BJ (cell line): ENCODE results near the gene GRIP2. TPM values are rescaled to one million over a fixed set of nuclear protein-coding genes. Genes with fewer than 3 reads are reported as not detected.

Experiments
- CTCF ChIA-PET: fragments of 350-600 bp; formaldehyde crosslinking; extraction: SDS; loops from one replicate; lab custom pipeline; 2021; ENCODE audit warnings: antibody characterized with exemption, inconsistent platforms; lab: Yijun Ruan, JAX
- POLR2A ChIA-PET: fragments of 300-600 bp; sonication (Branson Sonifier 250); formaldehyde crosslinking; extraction: SDS; loops from one replicate; lab custom pipeline; 2021; ENCODE audit warnings: antibody characterized with exemption; lab: Charles Lee
- DNase-seq: peaks from one replicate; pipeline ENCODE4 v3.0.0-alpha.2; 2011; ENCODE audit warnings: low read depth
- H3K27me3 ChIP-seq: 2 replicates; pipeline ENCODE4 v1.6.0; 2011; ENCODE audit warnings: low read length; ENCODE audit not compliant: control insufficient read depth, insufficient read depth
- H3K36me3 ChIP-seq: 2 replicates; pipeline ENCODE4 v1.5.1; 2011; ENCODE audit warnings: low read length; ENCODE audit not compliant: control insufficient read depth, insufficient read depth
- H3K4me3 ChIP-seq: 2 replicates; pipeline ENCODE4 v1.5.1; 2011; ENCODE audit warnings: low read depth, mild to moderate bottlenecking, control low read depth, low read length
- polyA plus RNA-seq: library from polyadenylated mRNA; depleted of rRNA; stranded (reverse); fragments of >200 nt; gene quantifications from 2 replicates; pipeline ENCODE4 v1.2.3, GENCODE V29; 2011
- TF ChIP-seq, protein P1 (sequence below): IDR thresholded peaks from 2 replicates; pipeline ENCODE4 v1.5.1; 2011; ENCODE audit warnings: low read depth, mild to moderate bottlenecking, control low read depth, inconsistent platforms, low read length, moderate library complexity; ENCODE audit not compliant: insufficient read depth

The GRIP2 gene
- polyA plus RNA-seq, 1 experiment: 0.45 TPM

DNA sequence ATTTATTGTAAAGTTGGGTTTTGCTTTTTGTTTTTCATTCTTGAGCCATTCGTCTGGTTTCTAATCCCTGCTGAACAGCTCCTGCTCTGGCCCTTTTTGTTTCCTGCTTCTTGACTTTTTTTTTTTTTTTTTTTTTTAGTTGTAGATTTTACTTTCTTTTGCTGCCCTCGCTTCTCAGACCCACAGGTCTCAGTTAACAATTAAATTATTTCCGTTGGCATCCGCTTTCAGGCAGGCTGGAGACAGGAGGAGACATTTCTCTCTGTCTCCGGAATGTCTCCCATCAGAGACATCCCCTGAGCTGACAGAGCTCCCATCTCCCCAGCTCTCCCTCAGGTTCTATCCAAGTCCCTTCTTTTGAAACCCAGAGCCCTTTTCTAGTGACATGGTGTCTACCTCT lies 69.1 kb downstream of the GRIP2 start:
- Histone ChIP-seq H3K27me3 (no peaks in the 10 kb centered on the region), H3K36me3 (peaks cover 48% of the 10 kb centered on the region), H3K4me3 (no peak overlapping the region)
- CTCF ChIA-PET: interaction anchor here (1.2 to 1.3 kb wide), 2 partner anchors 267 to 284 kb away, joined by 3 to 4 read pairs; no protein-coding TSS in a partner anchor
- TF ChIP-seq, protein P1, sequence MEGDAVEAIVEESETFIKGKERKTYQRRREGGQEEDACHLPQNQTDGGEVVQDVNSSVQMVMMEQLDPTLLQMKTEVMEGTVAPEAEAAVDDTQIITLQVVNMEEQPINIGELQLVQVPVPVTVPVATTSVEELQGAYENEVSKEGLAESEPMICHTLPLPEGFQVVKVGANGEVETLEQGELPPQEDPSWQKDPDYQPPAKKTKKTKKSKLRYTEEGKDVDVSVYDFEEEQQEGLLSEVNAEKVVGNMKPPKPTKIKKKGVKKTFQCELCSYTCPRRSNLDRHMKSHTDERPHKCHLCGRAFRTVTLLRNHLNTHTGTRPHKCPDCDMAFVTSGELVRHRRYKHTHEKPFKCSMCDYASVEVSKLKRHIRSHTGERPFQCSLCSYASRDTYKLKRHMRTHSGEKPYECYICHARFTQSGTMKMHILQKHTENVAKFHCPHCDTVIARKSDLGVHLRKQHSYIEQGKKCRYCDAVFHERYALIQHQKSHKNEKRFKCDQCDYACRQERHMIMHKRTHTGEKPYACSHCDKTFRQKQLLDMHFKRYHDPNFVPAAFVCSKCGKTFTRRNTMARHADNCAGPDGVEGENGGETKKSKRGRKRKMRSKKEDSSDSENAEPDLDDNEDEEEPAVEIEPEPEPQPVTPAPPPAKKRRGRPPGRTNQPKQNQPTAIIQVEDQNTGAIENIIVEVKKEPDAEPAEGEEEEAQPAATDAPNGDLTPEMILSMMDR: no peak
- DNase-seq: no peak
- POLR2A ChIA-PET: no interaction called here

DNA sequence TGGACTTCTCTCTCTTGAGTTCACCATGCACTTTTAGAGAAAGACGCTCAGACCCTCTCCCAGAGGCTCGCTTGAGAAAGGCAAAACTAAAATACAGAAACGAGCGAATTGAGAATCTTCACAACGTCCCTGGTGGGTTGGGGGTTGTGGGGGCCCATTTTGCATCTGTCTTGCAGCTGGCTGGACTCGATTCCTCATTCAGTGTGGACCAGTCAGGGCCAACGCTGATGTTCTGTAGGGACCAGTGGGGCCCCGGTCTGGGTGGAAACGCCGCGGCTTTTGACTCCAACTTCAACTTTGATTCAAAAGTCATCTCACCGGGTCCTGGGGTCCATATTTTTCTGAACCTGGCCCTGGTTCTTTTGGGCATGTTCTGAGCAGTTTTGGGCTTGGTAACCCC lies 69.7 kb downstream of the GRIP2 start:
- ChIA-PET POLR2A (no interaction called here), CTCF (interaction anchor here (0.9 to 1.3 kb wide), 4 partner anchors 208 to 284 kb away, joined by 3 to 4 read pairs (median 3); no protein-coding TSS in a partner anchor)
- Histone ChIP-seq H3K27me3 (no peaks in the 10 kb centered on the region), H3K4me3 (no peak overlapping the region), H3K36me3 (peaks cover 43% of the 10 kb centered on the region)
- TF ChIP-seq, protein P1: no peak
- DNase-seq: no peak

DNA sequence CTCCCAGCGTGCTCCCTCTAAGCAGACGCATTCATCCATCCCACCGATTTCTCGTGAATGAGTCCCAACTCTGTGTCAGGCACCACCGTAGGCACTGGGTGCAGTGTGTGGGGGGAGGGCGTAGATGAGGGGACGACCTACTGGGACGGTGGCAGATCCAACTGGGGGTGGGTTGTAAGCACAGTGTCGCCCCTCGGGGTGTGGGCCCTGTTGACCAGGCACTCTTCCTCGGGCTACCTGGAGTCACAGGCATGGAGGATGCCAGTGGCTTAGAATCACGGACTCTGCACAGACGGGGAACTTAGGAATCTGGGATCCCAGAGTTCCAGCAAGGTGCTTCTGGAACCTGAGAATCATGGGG lies 71.5 kb downstream of the GRIP2 start:
- H3K4me3 ChIP-seq: no peak overlapping the region
- CTCF ChIA-PET: interaction anchor here (0.6 to 4.5 kb wide), 18 partner anchors 10 to 777 kb away, joined by 3 to 49 read pairs (median 4); partner anchors contain the start of genes CHCHD4, LSM3, TMEM43 and XPC
- no peaks in the 10 kb centered on the region for H3K27me3 ChIP-seq
- DNase-seq: no peak
- TF ChIP-seq, protein P1: no peak
- peaks cover 44% of the 10 kb centered on the region for H3K36me3 ChIP-seq
- POLR2A ChIA-PET: no interaction called here

DNA sequence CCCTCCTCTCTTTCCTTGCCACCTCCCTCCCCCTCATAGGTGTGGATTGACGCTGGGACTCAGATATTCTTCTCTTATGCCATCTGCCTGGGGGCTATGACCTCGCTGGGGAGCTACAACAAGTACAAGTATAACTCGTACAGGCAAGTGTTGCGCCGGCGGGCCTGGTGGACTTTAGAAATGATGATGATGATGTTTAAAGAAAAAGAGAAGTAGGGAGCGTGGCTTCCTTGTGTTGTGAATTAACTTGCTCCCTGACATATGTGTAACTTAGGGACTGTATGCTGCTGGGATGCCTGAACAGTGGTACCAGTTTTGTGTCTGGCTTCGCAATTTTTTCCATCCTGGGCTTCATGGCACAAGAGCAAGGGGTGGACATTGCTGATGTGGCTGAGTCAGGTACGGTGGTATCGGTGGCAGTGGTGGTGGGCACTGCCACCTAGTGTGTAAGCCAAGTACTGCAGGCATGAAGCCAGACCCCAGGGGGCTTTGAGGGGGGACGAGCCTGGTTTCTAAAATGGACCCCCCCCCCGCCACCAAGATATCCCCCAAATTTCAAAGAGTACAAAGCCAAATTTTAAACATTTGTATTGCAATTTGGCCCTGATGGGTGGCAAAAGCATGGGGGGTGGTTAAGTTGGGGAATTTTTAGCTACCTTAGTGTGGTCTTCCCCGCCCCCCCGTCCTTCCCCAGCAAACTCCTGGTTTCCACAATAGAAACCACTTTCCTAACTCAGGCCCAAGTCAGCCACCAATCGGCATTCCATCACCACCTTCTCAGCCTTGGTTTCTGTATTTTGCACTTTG lies 72.1 kb downstream of the GRIP2 start:
- TF ChIP-seq, protein P1: peak; percentile 78
- H3K4me3 ChIP-seq: no peak overlapping the region
- H3K36me3 ChIP-seq: peaks cover 45% of the 10 kb centered on the region
- no peaks in the 10 kb centered on the region for H3K27me3 ChIP-seq
- ChIA-PET POLR2A (no interaction called here), CTCF (interaction anchor here (0.6 to 4.5 kb wide), 26 partner anchors 9 to 776 kb away, joined by 3 to 49 read pairs (median 4); partner anchors contain the start of genes CHCHD4, LSM3, SLC6A6 and TMEM43)
- no peak for DNase-seq

DNA sequence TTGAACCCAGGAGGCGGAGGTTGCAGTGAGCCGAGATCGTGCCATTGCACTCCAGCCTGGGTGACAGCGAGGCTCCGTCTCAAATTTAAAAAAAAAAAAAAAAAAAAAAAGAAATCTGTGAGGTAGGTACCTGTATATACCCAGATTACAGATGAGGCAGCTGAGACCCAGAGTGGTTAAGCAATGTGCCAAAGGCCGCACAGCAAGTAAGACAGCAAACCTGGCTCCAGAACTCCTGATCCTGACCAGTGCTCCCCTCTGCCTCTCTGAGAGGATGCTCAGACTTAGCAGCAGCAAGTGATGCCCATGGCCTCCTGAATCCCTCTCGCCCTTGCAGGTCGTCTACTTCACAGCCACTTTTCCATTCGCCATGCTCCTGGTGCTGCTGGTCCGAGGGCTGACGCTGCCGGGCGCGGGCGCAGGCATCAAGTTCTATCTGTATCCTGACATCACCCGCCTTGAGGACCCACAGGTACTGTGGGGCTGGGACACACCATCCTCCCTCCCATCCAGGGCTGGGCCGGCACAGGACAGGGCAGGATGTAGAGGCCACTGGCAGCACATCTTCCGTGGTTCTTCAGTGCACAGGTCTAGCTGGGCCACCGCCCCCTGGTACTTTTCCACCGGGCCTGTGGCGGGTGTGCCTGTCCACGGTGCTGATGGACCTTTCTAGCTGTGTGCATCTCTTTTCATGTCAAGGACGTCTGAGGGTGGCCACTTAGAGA lies 73.8 kb downstream of the GRIP2 start:
- ChIA-PET CTCF (interaction anchor here (1.0 to 4.5 kb wide), 11 partner anchors 13 to 342 kb away, joined by 3 to 49 read pairs (median 5); partner anchors contain the start of genes CHCHD4, SLC6A6 and TMEM43), POLR2A (no interaction called here)
- Histone ChIP-seq H3K36me3 (peaks cover 53% of the 10 kb centered on the region), H3K27me3 (no peaks in the 10 kb centered on the region), H3K4me3 (no peak overlapping the region)
- no peak for DNase-seq
- TF ChIP-seq, protein P1: no peak
